Spleen (tissue), 11 donors: ENCODE results near the gene CHCHD6. TPM values are rescaled to one million over a fixed set of nuclear protein-coding genes. Genes with fewer than 3 reads are reported as not detected.

Source experiments
- DNase-seq: peaks from one replicate; pipeline ENCODE4 v3.0.0-alpha.2; 2020
- H3K27ac ChIP-seq, 8 donors: fragments of 200-600 bp; sonication (generic) in 7 of 8; 1 replicate in 4 of 8; 2 replicates in 4 of 8; pipeline versions ENCODE4 v1.5.0 to v1.8.0; 2016 to 2021; ENCODE audit warnings: inconsistent platforms in 4 of 8, mild to moderate bottlenecking in 4 of 8, moderate library complexity in 1 of 8
- H3K27me3 ChIP-seq, 7 donors: fragments of 200-600 bp; sonication (generic) in 6 of 7; replicated peaks in 1 of 7; 1 replicate in 4 of 7; 2 replicates in 3 of 7; pipeline versions ENCODE4 v1.5.0 to v1.8.0; 2016 to 2021; ENCODE audit warnings: inconsistent platforms in 3 of 7, mild to moderate bottlenecking in 1 of 7
- H3K36me3 ChIP-seq, 6 donors: fragments of 200-600 bp; sonication (generic) in 5 of 6; 1 replicate in 4 of 6; 2 replicates in 2 of 6; pipeline versions ENCODE4 v1.5.0 to v1.8.0; 2016 to 2021; ENCODE audit warnings: inconsistent platforms in 2 of 6
- H3K4me1 ChIP-seq, 6 donors: fragments of 200-600 bp; sonication (generic) in 5 of 6; 1 replicate in 3 of 6; 2 replicates in 3 of 6; pipeline versions ENCODE4 v1.5.0 to v1.8.0; 2016 to 2021; ENCODE audit warnings: inconsistent platforms in 3 of 6
- H3K4me3 ChIP-seq, 8 donors: fragments of 200-600 bp; sonication (generic) in 7 of 8; 1 replicate in 4 of 8; 2 replicates in 4 of 8; pipeline versions ENCODE4 v1.5.0 to v1.8.0; 2016 to 2021; ENCODE audit warnings: inconsistent platforms in 4 of 8, mild to moderate bottlenecking in 4 of 8, moderate library complexity in 2 of 8
- H3K9me3 ChIP-seq, 8 donors: fragments of 200-600 bp; sonication (generic) in 7 of 8; 1 replicate in 4 of 8; 2 replicates in 4 of 8; pipeline versions ENCODE4 v1.5.0 to v1.8.0; 2016 to 2021; ENCODE audit warnings: inconsistent platforms in 4 of 8
- POLR2A ChIP-seq, 3 donors: fragments of 450-650 bp; IDR thresholded peaks; one replicate each; pipeline ENCODE4 v1.5.1; 2017; ENCODE audit warnings: antibody characterized with exemption in 3 of 3, mild to moderate bottlenecking in 1 of 3
- POLR2AphosphoS5 ChIP-seq, 3 donors: sonication (generic); formaldehyde crosslinking; IDR thresholded peaks; one replicate each; pipeline ENCODE4 v1.5.1; 2017; ENCODE audit warnings: antibody characterized with exemption in 3 of 3
- WGBS, 5 donors: extraction: QIAGEN DNeasy Blood & Tissue Kit in 3 of 5; methylation state at CpG; one replicate each; pipeline versions ENCODE4 v1.1.5 to v1.1.7; 2013 to 2018; 5-methylcytosine and 5-hydroxymethylcytosine counted together
- intact Hi-C: fragments of 100-400 bp; cut with DNase I; formaldehyde crosslinking; loops from one replicate; pipeline ENCODE4 v1.15.0; 2023; ENCODE audit warnings: low total_unique reads
- polyA plus RNA-seq, 3 donors: library from polyadenylated mRNA; stranded (reverse); fragments of 200-250 nt; gene quantifications; one replicate each; pipeline ENCODE4 v1.2.1, GENCODE V29; 2013
- total RNA-seq, 7 donors: library from RNA; depleted of rRNA in 3 of 7; stranded (reverse); fragments of >200 nt in 3 of 7; fragmentation: NEBNext Ultra II Directional in 4 of 7; extraction: Animal tissue kit (Norgen Biotek cat#: 25700) in 4 of 7; gene quantifications; one replicate each; pipeline versions ENCODE4 v1.1.0 to v1.2.1, GENCODE V29; 2016 to 2021
- TF ChIP-seq, protein P1 (sequence below), 11 experiments: fragments of 200-600 bp in 7 of 11; fragments of 450-650 bp in 4 of 11; sonication (generic) in 4 of 11; IDR thresholded peaks in 8 of 11; conservative IDR thresholded peaks in 3 of 11; 1 replicate in 7 of 11; 2 replicates in 4 of 11; pipeline versions ENCODE4 v1.4.0 to v1.8.0; 2016 to 2021; ENCODE audit warnings: antibody characterized with exemption in 11 of 11, inconsistent platforms in 4 of 11, mild to moderate bottlenecking in 1 of 11
- donor health status: healthy with polysubstance abuse.
- donor health status: DM: no; HTN: no; CAD: no; lungs with moderate emphysema.
- donor health status: DM: no; HTN: no; CAD: no.
- donor health status: Bipolar disorder and iron deficiency.
- donor health status: healthy.
- donor health status: DM: no; HTN: no; CAD: no.
- donor health status: DM: yes; HTN: yes; CAD: no.

The CHCHD6 gene
- total and polyA plus RNA-seq, 10 donors = 6.3 to 39.1 (median 11.8) TPM

- Histone ChIP-seq H3K4me1 (peaks cover 0 to 16% (median 5%) of the 10 kb centered on the region in 6 donors), H3K9me3 (no peaks in the 10 kb centered on the region), H3K36me3 (peaks cover 0 to under 1% (median 0%) of the 10 kb centered on the region in 6 donors), H3K27me3 (no peaks in the 10 kb centered on the region), H3K4me3 (no peak overlapping the region), H3K27ac (no peak overlapping the region)
- DNase-seq = no peak
- 87 to 94% (median 89%) methylated on average over 7 of the region's 7 CpGs for WGBS, 5 donors
- no peak for TF ChIP-seq POLR2AphosphoS5 (IDR thresholded peaks at IDR 0.05)
- TF ChIP-seq, protein P1, sequence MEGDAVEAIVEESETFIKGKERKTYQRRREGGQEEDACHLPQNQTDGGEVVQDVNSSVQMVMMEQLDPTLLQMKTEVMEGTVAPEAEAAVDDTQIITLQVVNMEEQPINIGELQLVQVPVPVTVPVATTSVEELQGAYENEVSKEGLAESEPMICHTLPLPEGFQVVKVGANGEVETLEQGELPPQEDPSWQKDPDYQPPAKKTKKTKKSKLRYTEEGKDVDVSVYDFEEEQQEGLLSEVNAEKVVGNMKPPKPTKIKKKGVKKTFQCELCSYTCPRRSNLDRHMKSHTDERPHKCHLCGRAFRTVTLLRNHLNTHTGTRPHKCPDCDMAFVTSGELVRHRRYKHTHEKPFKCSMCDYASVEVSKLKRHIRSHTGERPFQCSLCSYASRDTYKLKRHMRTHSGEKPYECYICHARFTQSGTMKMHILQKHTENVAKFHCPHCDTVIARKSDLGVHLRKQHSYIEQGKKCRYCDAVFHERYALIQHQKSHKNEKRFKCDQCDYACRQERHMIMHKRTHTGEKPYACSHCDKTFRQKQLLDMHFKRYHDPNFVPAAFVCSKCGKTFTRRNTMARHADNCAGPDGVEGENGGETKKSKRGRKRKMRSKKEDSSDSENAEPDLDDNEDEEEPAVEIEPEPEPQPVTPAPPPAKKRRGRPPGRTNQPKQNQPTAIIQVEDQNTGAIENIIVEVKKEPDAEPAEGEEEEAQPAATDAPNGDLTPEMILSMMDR (IDR thresholded peaks at IDR 0.05 in 8 of 11, conservative IDR thresholded peaks at IDR 0.05 in 3 of 11) = no peak
- no peak for TF ChIP-seq POLR2A (IDR thresholded peaks at IDR 0.05)
- intact Hi-C loops = no loop called here
Observed at GRCh38 chr3:126883241-126883640, 179.2 kb downstream of the CHCHD6 start.

DNA sequence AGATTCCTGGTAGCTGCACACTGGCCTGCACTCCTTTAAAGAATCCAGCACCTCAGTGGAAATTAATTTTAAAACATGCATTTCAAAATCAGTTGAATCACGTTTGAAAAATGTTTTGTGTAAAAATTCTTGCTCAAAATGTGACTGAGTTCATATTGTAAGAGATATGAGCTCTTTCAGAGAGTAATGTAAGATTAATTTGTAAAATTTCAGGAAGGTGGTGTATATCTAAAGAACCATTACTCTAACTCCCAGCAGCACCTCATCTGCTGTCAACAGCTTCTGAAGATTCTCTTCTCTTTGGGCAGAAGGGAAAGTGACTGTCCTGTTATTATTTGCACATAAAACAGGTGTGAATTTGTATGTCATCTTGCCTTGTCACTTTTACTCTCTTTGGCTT, 181.4 kb downstream of the CHCHD6 start:
- Histone ChIP-seq H3K4me1 (peaks cover 0 to 19% (median 5%) of the 10 kb centered on the region in 6 donors), H3K9me3 (no peaks in the 10 kb centered on the region), H3K36me3 (peaks cover 0 to 11% (median 0%) of the 10 kb centered on the region in 6 donors), H3K27ac (no peak overlapping the region), H3K27me3 (no peaks in the 10 kb centered on the region), H3K4me3 (no peak overlapping the region)
- intact Hi-C loops = no loop called here
- 60 to 77% (median 72%) methylated on average over 1 of the region's 1 CpG for WGBS, 5 donors
- TF ChIP-seq, protein P1 (IDR thresholded peaks at IDR 0.05 in 8 of 11, conservative IDR thresholded peaks at IDR 0.05 in 3 of 11) = no peak
- TF ChIP-seq POLR2AphosphoS5 (IDR thresholded peaks at IDR 0.05) = no peak
- no peak for TF ChIP-seq POLR2A (IDR thresholded peaks at IDR 0.05)
- DNase-seq = no peak

DNA sequence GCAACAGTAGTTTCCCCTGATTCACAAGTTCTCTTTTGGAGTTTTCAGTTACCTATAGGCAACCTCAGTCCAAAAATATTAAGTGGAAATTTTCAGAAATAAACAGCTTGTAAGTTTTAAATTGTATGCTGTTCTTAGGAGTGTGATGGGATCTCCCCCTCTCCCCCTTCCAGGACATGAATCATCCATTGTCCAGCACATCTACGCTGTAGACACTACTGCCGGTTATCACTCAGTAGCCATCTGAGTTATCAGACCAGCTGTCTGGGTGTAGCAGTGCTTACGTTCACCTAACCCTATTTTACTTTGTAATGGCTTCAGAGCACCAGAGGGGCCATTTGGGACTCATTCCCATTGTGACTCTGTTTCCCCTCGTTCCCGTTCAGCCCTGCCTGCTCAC, 182.2 kb downstream of the CHCHD6 start:
- no peak for DNase-seq
- TF ChIP-seq POLR2AphosphoS5 (IDR thresholded peaks at IDR 0.05) (no peak), POLR2A (IDR thresholded peaks at IDR 0.05) (no peak)
- TF ChIP-seq, protein P1 (IDR thresholded peaks at IDR 0.05 in 8 of 11, conservative IDR thresholded peaks at IDR 0.05 in 3 of 11) = no peak
- H3K9me3 ChIP-seq = no peaks in the 10 kb centered on the region
- H3K36me3 ChIP-seq = peaks cover 0 to 11% (median 0%) of the 10 kb centered on the region in 6 donors
- 89 to 97% (median 93%) methylated on average over 5 of the region's 5 CpGs for WGBS, 5 donors
- H3K4me3 ChIP-seq = no peak overlapping the region
- intact Hi-C loops = no loop called here
- no peak overlapping the region for H3K27ac ChIP-seq
- peaks cover 0 to 19% (median 5%) of the 10 kb centered on the region in 6 donors for H3K4me1 ChIP-seq
- H3K27me3 ChIP-seq = no peaks in the 10 kb centered on the region

DNA sequence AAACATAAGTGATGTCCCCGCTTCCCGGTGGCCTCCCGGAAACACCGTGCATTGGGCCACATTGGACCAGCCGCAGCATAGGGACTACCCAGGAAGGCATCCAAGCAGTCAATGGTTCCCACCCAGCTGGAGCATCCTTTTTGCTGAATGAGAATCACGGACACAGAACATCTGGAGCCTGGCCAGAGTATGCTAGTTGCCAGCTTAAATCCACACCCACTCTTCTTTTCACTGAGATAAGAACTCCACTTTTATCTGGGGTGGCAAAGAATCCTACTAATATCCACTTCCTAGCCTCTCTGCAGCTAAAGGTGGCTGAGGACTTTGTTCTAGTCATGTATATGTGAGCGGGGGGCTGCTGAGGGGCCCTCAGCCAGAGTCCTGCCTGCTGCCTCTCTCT, 183.6 kb downstream of the CHCHD6 start:
- no peak for DNase-seq
- Histone ChIP-seq H3K4me1 (peaks cover 0 to 19% (median 5%) of the 10 kb centered on the region in 6 donors), H3K4me3 (no peak overlapping the region), H3K36me3 (peaks cover 0 to 15% (median 0%) of the 10 kb centered on the region in 6 donors), H3K9me3 (no peaks in the 10 kb centered on the region), H3K27me3 (no peaks in the 10 kb centered on the region), H3K27ac (no peak overlapping the region)
- intact Hi-C loops = no loop called here
- 64 to 93% (median 82%) methylated on average over 6 to 7 of the region's 7 CpGs for WGBS, 5 donors
- no peak for TF ChIP-seq POLR2AphosphoS5 (IDR thresholded peaks at IDR 0.05)
- TF ChIP-seq, protein P1 (IDR thresholded peaks at IDR 0.05 in 8 of 11, conservative IDR thresholded peaks at IDR 0.05 in 3 of 11) = no peak
- no peak for TF ChIP-seq POLR2A (IDR thresholded peaks at IDR 0.05)
